Measurements from ENCODE around the gene LCN10.

GRCh38 chr9:136721339-136722092 lies 21.2 kb downstream of the LCN10 start:
- TF ChIP-seq CTCF (IDR thresholded peaks at IDR 0.05) (no peak), EP300 (IDR thresholded peaks at IDR 0.05) (no peak), POLR2A (IDR thresholded peaks at IDR 0.05) (no peak), POLR2AphosphoS5 (IDR thresholded peaks at IDR 0.05) (no peak)
